Ishikawa (cell line): ENCODE data around the gene LBHD1.

Experiments
- CEBPB ChIP-seq: IDR thresholded peaks from 2 replicates; pipeline ENCODE4 v1.6.1; 2012
- EP300 ChIP-seq: IDR thresholded peaks from 2 replicates; pipeline ENCODE4 v1.6.1; 2012; ENCODE audit warnings: borderline replicate concordance
- MAX ChIP-seq: IDR thresholded peaks from 2 replicates; pipeline ENCODE4 v1.6.1; 2012
- NFIC ChIP-seq: IDR thresholded peaks from 2 replicates; pipeline ENCODE4 v1.6.1; 2012
- REST ChIP-seq: IDR thresholded peaks from 2 replicates; pipeline ENCODE4 v1.6.1; 2012; ENCODE audit warnings: low read depth, mild to moderate bottlenecking
- TAF1 ChIP-seq: IDR thresholded peaks from 2 replicates; pipeline ENCODE4 v1.6.1; 2012; ENCODE audit warnings: low read depth, mild to moderate bottlenecking
- TCF12 ChIP-seq: IDR thresholded peaks from 2 replicates; pipeline ENCODE4 v1.6.1; 2012; ENCODE audit warnings: low read depth
- YY1 ChIP-seq: IDR thresholded peaks from 2 replicates; pipeline ENCODE4 v1.6.1; 2012; ENCODE audit warnings: low read depth

- TF ChIP-seq REST, result no peak
- TF ChIP-seq MAX, result no peak
- TF ChIP-seq CEBPB, result no peak
- TF ChIP-seq YY1, result no peak
- no peak for TF ChIP-seq EP300
- no peak for TF ChIP-seq TAF1
- no peak for TF ChIP-seq TCF12
- no peak for TF ChIP-seq NFIC
These were observed 51.0 kb downstream of the LBHD1 start for GRCh38 chr11:62621027-62621566.
